Hypothalamus (tissue), 51 donors: Measurements from ENCODE around the gene STMN3.
"Not testable (repeated sequence)": the region's sequence is repeated elsewhere in the genome, so short reads cannot be mapped to it uniquely, and the experiment has no call there.

ENCODE experiments used
- DNase-seq, 51 donors: peaks; one replicate each; lab custom pipeline; 2025; lab: John Stamatoyannopoulos, UW

Gene STMN3

DNA sequence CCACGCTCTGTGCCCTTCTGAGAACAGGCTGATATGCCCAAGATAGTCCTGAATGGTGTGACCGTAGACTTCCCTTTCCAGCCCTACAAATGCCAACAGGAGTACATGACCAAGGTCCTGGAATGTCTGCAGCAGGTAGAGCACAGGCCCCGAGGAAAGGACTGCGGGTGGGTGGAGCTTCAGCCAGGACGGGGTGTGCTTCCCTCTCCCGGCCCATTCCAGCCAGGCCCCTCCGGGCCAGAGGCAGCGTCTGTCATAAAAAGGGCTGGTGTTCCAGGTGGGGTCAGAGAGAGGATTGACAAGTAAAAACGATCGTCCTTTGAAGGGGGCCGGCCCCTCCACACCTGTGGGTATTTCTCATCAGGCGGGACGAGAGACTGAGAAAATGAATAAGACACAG lies 6.1 kb upstream of the STMN3 start:
- DNase-seq = no peak

DNA sequence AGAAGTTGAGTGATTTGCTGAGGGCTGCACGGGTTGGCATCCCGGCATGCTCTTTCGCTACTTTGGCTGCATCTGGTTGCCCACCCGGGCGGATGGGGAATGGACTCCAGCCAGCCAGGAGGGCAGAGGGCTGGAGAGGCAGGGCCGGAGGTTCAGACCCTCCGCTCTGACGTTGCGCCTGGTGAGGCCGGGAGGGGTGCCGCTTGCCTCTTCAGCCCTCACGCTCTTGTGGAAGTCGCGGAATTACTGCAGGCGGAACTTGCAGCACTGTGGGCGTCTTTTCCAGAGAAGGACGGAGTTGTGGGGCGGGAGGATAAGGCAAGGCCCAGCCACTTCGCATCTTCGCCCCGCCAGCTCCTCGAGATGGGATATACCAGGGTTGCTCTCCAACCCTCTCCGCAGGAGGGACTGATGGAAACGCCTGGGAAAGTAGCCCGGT lies 5.5 kb upstream of the STMN3 start:
- peak in 3 of 51 donors; percentile 54 to 59 (median 57) for DNase-seq

DNA sequence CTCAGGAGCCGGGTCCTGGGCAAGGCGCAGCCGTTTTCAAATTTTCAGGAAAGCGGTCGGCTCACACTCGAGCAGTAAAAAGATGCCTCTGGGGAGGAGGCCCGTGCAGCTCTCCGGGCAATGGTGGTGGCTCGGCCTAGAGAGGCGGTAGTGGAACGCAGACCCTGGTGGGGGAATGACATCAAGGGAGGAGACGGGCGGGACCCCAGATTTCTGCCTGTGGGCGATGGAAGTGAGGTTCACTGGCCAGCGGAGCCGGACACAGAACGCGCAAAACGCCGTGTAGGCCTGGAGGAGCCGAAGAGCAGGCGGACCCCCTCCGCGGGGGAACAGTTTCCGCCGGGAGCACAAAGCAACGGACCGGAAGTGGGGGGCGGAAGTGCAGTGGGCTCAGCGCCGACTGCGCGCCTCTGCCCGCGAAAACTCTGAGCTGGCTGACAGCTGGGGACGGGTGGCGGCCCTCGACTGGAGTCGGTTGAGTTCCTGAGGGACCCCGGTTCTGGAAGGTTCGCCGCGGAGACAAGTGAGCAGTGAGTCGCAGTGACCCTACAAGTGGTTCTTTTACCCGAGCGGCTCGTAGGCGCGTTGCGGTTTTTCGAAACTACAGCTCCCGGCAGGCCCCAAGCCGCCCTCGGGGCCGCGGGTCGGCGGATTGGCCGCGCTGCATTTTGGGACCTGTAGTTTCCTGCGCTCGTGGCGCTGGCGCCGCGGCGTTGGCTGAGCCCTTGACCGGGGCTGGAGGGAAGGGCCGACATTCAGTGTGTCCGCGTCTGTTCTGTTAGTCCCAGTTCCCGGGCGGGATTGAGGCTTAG lies 4.9 kb upstream of the STMN3 start, which contains the start of gene RTEL1:
RTEL1 (plus strand) TSS at position 376 of the 812 bp plus-strand sequence. CDS start 1,091 bp downstream, outside the sequence.
- DNase-seq = peak; percentile 77 to 99 (median 92)

DNA sequence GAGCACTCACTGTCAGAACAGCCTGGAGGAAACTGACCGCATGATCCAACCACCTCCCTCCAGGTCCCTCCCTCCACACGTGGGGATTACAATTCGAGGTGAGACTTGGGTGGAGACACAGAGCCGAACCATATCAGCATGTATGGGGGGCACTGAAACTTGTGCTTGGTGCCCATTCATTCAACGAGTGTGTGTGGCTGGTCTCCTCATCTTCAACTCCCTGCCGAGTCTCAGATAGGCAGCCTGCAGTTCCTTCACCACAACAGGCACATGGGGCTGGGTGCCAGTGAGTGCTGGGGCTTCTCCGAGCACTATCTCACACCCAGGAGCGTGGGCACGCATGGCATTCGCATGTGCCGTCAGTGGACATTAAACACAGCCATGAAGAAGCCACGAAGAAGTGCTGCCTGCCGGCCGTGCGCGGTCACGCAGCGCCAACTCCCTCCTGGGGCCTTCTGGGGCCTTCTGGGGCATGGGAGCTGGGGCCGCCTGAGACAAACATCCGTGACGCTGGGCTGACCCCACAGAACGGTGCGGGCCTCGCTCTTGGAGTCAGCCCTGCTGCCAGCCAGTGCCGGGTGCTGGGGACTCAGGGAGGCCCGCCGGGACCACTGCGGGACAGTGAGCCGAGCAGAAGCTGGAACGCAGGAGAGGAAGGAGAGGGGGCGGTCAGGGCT lies 4.2 kb upstream of the STMN3 start:
- DNase-seq = peak in 3 of 51 donors; percentile 37 to 38 (median 38)

DNA sequence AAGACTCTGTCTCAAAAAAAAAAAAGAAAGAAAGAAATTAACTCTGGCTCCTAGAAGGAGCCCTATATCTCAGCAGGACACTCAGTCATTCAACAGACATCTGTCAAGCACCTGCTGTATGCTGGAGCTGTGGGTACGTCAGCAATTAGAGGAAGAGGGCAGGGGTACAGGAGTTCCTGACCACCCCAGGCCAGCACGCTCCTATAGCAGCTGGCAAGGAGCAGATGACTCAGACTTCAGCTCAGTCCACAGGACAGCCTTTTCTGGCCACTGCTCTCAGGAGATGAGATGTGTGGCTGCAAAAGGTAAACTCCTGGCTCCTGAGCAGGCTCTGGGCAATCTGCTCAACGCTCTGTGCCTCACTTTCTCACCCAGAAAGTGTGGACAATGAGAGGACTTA lies 3.2 kb upstream of the STMN3 start:
- DNase-seq = no peak

DNA sequence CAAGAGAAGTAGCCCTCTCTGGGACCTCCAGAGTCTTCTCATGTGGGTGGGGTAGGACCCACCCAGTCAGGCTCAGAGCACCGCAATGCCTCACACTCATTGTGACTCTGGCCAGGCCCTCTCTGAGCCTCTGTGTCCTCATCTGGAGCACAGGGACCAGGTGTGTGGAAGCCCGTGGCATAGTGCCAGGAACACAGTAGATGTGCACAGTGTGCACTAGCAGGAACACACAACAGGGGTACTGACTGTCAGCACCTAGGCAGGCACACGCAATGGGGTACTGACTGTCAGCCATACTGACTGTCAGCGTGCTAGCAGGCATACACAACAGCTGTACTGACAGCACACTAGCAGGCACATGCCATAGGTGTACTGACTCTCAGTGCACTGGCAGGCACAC lies 2.0 kb upstream of the STMN3 start:
- DNase-seq = no peak

DNA sequence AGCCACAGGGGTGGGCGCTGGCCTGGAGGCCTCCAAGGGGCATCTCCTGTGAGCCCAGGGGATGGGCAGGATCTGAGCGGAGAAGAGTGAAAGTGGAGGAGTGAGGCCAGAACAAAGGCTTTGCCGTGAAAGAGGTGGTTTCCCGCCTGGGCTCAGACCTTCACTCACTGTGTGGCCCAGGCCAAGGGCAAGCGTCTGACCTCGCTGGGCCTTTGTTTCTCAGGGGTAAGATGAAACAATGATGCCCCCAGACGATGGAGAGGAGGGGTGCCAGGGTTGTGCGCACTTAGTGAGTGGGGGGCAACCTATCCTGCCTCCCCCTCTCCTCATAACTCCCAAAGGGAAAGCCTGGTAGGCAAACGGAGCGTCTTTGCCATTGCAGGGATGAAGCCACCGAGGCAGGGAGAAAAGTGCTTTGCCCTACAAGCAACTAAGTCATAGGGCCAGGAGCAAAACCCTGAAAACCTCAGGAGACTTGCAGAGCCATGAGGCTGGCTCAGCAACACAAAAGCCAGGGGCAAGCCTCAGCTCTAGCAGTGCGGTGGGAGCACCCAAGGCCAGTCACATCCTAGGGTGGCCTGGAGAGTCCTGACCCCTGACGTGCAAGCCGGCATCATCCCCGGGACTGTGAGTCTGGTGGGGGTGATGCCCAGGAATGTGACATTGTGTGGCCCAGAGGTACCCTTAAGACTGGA lies 897 bp upstream of the STMN3 start:
- DNase-seq = no peak

DNA sequence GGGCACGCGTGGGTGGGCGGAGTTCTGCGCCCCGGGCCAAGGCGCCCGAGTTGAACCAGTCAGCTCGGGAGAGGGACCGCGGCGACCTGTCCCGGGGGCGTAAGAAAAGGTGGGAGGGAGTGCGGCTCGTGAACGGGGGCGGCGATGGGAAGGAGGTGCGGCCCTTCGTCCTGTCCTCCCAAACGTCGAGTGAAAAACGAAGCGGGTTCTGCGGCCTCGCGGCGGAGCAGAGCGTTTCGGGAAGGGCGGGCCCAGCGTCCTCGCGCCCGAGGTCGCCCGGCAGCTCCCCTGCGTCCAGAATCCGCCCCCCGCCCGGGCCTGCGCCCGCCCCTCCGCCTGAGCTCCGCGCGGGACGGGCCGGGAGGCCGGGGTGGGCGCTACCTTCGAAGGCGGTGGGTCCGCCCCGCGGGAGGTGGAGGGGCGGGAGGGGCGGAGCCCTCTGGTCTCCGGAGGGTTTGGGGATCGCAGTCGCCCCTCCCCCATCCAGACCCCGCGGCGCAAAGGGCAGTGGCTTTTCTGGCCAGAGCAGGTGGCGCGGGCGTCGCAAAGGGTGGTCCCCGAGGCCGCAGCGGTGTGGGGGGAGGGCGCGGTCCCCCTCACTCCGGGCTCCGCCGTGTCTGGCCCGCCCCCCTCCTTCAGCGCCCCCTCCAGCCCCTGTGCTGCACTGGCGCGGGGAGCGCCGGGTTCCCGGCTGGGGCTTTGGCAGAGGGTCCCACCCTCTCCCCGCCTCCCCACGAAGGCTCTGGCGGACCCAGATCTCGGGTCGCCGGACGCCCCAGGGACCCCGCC lies 838 bp downstream of the STMN3 start:
- peak in 4 of 51 donors; percentile 13 to 38 (median 30) for DNase-seq

DNA sequence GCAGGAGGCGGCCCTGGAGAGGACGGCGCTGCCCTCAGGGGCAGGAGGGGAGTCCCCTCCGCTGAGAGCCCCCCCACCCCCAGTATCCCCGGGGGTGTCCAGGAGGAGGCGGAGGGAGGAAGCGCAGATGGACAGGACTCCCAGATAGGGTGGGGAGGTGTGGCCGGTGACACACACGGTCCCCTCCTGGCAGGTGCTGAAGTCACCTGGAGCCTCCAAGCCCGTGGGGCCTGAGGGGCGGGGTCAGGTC lies 1.4 kb downstream of the STMN3 start:
- DNase-seq = peak in 1 of 51 donors; percentile 18

DNA sequence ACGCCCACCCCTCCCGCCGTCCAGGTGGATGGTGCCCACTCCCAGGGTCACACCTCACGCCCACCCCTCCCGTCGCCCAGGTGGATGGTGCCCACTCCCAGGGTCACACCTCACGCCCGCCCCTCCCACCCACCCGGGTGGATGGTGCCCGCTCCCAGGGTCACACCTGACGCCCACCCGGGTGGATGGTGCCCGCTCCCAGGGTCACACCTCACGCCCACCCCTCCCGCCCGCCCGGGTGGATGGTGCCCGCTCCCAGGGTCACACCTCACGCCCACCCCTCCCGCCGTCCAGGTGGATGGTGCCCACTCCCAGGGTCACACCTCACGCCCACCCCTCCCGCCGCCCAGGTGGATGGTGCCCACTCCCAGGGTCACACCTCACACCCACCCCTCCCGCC lies 2.7 kb downstream of the STMN3 start:
- not testable (repeated sequence) for DNase-seq

DNA sequence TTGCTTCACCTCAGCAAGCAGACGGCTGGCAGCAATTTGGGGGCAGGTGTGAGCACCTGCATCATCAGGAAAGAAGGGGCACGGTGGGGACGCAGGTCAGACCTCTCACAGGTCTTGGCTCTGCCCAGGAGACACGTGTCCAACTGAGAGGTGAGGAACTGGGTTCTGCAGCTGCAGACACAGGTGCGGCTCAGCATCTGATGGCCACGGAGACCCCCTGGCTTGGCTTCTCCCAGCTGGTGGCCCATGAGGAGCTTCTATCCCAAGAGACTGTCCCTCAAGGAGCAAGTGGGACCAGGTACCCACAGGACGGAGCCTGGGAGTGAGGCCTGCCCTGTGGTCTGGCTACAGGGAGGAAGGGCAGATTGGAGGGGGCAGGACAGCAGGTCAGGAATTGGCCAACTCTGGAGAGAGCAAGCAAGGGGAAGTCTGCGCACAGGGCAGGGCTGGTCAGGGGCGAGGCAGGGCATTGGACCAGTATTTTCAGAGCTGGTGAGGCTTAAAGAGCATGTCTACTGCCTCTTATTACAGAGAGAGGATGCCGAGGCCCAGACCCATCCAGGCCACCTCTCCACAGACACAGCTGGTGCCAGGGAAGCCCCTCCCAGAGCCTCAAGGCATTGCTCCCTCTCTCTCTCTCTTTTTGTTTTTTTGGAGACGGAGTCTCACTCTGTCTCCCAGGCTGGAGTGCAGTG lies 4.2 kb downstream of the STMN3 start:
- DNase-seq = no peak

DNA sequence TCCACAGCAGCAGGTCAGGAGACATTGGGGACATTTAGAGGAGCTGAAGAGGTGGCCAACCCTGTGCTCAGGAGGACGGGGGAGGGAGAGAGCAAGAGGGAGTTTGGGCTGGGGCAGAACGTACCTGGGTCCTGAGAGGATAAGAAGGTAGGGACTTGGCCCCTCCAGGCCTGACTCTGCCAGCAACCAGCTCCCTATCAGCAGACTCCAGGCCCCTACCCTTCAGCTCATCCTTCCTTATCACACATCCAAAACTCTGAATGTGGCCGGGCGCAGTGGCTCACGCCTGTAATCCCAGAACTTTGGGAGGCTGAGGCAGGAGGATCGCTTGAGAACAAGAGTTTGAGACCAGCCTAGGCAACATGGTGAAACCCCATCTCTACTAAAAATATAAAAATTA lies 5.0 kb downstream of the STMN3 start:
- DNase-seq = no peak

DNA sequence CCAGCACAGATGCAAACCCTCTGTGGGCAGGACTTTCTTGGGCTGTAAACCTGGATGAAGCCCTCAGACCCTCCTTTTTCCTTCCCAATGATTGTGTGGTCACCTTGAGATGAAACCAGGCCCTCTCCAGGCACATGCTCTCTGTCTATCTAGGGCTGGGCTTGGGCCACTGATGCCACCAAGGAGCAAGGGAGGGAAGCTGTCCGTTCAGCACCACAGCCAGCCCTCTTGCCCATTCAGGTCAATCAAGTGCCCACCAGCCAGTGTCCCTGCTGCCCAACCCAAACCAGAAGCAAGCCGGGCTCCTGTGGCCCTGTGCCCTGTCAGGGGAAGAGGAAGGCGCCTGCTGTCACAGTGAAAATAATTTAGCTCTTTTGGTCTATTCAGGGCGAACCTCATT lies 8.0 kb downstream of the STMN3 start:
- DNase-seq = no peak

DNA sequence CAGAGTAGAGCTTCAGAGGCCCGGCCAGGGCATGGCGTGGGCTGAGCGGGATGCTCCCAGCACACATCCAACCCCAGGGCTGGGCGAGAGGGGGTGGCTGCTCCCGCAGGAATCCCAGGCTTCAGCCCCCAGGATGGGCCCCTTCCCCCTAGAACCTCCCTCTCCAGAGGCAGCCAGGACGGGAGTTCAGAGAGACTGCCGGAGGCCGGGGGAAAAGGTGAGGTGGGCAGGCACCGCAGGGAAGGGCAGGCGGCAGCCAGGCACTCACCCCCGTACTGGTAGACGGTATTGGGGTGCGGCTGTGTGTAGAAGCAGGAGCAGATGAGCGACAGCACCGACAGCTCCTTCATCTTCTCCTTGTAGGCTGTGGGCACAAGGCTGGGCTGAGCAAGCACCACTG lies 9.3 kb downstream of the STMN3 start:
- DNase-seq = no peak

DNA sequence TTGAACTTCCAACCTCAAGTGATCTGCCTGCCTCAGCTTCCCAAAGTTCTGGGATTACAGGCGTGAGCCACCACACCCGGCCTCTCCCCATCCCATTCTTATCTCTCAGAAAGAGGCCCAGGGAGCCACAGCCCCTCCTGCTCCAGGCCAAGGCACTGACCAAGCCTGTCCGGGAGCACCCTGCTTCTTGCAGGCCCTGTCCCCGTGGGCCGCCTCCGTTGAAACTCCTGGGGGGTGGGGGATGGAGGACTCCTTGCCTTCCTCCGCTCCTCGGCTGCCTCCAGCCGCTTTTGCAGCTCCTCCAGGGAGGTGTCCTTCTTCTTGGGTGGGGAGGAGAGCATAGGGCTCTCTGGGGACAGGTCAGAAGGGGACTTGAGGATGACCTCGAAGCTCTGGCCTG lies 9.7 kb downstream of the STMN3 start:
- DNase-seq = no peak

DNA sequence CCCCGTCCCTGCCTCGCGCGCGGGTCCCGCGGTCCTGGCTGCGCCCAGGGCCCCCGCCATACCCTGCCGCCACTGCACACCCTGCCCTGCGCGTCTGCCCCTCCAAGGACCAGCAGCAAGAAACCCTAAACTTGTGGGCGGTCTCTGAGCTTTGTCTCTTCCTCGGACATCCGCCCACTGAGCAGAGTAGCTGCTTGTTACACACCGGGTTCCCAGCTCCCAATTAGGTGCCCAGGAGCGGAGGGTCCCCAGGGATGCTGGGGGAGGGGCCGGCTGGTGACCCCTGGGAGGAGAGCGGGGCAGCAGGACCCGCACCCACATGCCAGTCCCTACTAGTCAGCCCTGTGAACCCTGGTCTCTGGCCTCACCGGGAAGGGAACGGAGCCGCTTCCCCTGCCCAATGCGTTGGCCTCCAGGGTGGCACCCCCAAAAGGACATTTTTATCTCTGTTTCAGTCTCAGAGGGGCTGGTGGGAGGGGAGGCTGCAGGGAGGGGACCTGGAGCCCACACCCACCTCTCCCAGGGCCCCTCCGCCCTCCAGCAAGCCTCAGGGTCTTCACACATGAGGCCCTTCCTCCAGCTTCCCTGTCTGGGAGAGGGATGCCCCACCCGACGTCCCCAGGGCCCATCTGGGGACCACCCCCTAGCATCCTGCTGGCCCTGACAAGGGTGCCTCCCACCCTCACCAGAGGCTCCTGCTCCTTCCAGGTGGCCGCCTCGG lies 10.5 kb downstream of the STMN3 start:
- DNase-seq = no peak

DNA sequence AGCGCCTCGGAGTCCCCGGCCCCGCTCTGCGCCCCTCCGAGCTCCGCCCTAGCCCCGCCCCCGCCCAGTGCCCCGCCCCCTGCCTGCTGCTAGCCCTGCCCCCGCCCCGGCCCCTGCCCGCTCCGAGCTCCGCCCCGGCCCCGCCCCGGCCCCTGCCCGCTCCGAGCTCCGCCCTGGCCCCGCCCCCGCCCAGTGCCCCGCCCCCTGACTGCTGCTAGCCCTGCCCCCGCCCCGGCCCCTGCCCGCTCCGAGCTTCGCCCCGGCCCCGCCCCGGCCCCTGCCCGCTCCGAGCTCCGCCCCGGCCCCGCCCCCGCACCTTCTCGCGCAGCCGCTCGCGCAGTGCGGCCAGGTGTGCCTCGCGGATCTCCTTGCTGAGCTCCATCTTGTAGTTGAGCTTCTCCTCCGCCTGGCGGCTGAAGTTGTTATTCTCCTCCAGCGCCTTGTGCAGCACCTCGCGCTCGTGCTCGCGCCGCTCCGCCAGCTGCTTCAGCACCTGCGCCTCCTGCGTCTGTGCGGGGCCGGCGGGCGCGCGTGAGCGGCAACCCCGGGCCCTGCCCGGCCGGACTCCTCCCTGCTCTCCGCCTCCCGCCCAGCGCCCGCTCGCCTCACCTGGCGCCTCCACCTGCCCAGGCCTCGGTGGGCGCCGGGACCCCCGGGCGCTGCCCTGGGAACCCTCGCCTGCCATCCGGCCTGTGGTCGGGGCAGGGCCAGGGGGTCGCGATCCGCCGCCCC lies 11.3 kb downstream of the STMN3 start:
- DNase-seq = peak; percentile 15 to 96 (median 85)

DNA sequence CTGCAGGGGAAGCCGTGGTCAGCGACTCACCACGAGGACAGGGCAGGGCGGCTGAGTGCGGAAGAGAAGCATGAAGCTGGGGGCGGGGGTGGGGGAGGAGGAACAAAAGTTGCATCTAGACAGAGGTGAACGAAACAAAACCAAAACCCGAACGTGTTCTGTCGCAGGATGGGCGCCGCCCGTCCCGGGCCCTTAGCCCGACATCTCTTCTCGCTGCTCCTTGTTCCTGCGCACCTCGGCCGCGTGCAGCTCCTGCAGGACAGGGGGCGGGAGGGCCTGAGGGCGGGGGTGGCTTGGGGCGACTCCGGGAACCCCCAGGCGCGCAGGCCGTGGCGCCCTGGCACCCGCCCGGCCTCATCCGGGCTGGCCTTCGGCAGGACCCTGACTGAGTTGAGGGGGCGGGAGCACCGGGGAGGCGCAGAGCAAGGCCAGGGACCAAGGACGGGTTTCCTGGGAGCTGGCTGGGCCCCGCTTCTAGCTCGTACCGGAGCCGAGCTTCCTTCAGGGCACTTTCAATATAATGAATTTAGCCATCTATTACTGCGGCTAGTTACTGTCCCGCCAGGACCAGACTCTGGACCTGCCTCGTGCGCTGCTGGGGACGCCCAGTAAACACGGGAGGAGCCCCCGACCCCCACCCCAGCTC lies 12.0 kb downstream of the STMN3 start:
- no peak for DNase-seq
